Suprapubic skin (tissue), 3 donors: Measurements from ENCODE around the gene EIF2S3.

Experiments
- CTCF ChIP-seq, 2 donors: fragments of 200-600 bp in 1 of 2; fragments of 450-650 bp in 1 of 2; sonication (generic) in 1 of 2; IDR thresholded peaks; one replicate each; pipeline ENCODE4 v1.5.1; 2016 to 2019; ENCODE audit warnings: antibody characterized with exemption in 2 of 2, mild to moderate bottlenecking in 1 of 2, moderate library complexity in 1 of 2
- POLR2AphosphoS5 ChIP-seq, 3 donors: sonication (generic); formaldehyde crosslinking; IDR thresholded peaks; one replicate each; pipeline ENCODE4 v1.6.1; 2017; ENCODE audit warnings: antibody characterized with exemption in 3 of 3

DNA sequence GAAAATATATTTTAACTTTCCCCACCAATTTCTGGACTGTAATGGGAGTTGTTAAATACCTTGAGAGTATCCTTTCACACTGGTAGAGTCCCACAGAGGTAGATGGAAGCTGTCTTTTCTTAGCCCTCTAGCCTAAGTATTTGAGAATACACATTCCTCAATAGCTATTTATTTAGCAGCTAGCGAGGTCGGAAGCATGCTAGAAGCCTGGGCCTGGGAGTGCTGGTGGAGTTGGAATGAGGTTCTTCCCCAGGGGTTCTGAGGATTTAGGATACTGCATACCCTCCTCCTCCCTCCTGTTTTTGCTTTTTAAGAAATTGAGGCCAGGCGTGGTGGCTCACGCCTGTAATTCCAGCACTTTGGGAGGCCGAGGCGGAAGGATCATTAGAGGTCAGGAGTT is 26.8 kb upstream of the EIF2S3 start:
- TF ChIP-seq CTCF (IDR thresholded peaks at IDR 0.05) (no peak), POLR2AphosphoS5 (IDR thresholded peaks at IDR 0.05) (no peak)
